ENCODE results near the gene FCER1G.

The FCER1G gene

GRCh38 chr1:161175771-161176453 is 39.2 kb upstream of the FCER1G start:
- H3K9me3 ChIP-seq (ENCODE audit: control insufficient read depth, insufficient read depth, low read length): no peaks in the 10 kb centered on the region
- WGBS (ENCODE audit: insufficient coverage, insufficient read length): no CpG with 5 or more reads among the region's 10 CpGs
- no peaks in the 10 kb centered on the region for H3K27me3 ChIP-seq (ENCODE audit: control insufficient read depth, insufficient read depth, low read length)
- no peak for DNase-seq (ENCODE audit: low read depth, low spot score)
- H3K27ac ChIP-seq (ENCODE audit: low read length): no peak overlapping the region
- H3K4me3 ChIP-seq (ENCODE audit: low read length): no peak overlapping the region
- peaks cover 1% of the 10 kb centered on the region; the same call in 1 of the 2 replicates for H3K4me1 ChIP-seq (ENCODE audit: control insufficient read depth, insufficient read depth, low read length)
- peaks cover 13% of the 10 kb centered on the region for H3K36me3 ChIP-seq (ENCODE audit: control insufficient read depth, insufficient read depth, low read length)

- H3K4me3 ChIP-seq (ENCODE audit: low read length): peak overlapping the region; percentile 79; the same call in 1 of the 2 replicates
- no peaks in the 10 kb centered on the region for H3K9me3 ChIP-seq (ENCODE audit: control insufficient read depth, insufficient read depth, low read length)
- WGBS (ENCODE audit: insufficient coverage, insufficient read length): no CpG with 5 or more reads among the region's 17 CpGs
- H3K36me3 ChIP-seq (ENCODE audit: control insufficient read depth, insufficient read depth, low read length): peaks cover 9% of the 10 kb centered on the region
- no peaks in the 10 kb centered on the region for H3K27me3 ChIP-seq (ENCODE audit: control insufficient read depth, insufficient read depth, low read length)
- no peak overlapping the region for H3K27ac ChIP-seq (ENCODE audit: low read length)
- no peak for DNase-seq (ENCODE audit: low read depth, low spot score)
- H3K4me1 ChIP-seq (ENCODE audit: control insufficient read depth, insufficient read depth, low read length): peaks cover 1% of the 10 kb centered on the region; the same call in 1 of the 2 replicates
Measured at GRCh38 chr1:161176468-161177111, 38.5 kb upstream of the FCER1G start.

GRCh38 chr1:161177112-161177935 is 37.8 kb upstream of the FCER1G start, which contains the start of gene B4GALT3:
Gene B4GALT3 (minus strand): TSS chr1:161177507. CDS start chr1:161176060, 1,447 bp downstream.
- no peak for DNase-seq (ENCODE audit: low read depth, low spot score)
- peaks cover 1% of the 10 kb centered on the region; the same call in 1 of the 2 replicates for H3K4me1 ChIP-seq (ENCODE audit: control insufficient read depth, insufficient read depth, low read length)
- WGBS (ENCODE audit: insufficient coverage, insufficient read length): no CpG with 5 or more reads among the region's 50 CpGs

GRCh38 chr1:161177936-161178244 is 37.2 kb upstream of the FCER1G start:
- Histone ChIP-seq H3K27me3 (ENCODE audit: control insufficient read depth, insufficient read depth, low read length) (no peaks in the 10 kb centered on the region), H3K9me3 (ENCODE audit: control insufficient read depth, insufficient read depth, low read length) (no peaks in the 10 kb centered on the region), H3K4me1 (ENCODE audit: control insufficient read depth, insufficient read depth, low read length) (peaks cover 1% of the 10 kb centered on the region; the same call in 1 of the 2 replicates), H3K27ac (ENCODE audit: low read length) (no peak overlapping the region), H3K36me3 (ENCODE audit: control insufficient read depth, insufficient read depth, low read length) (peaks cover 7% of the 10 kb centered on the region; the same call in 1 of the 2 replicates), H3K4me3 (ENCODE audit: low read length) (peak overlapping the region; percentile 79; the same call in 1 of the 2 replicates)
- no CpG with 5 or more reads among the region's 9 CpGs for WGBS (ENCODE audit: insufficient coverage, insufficient read length)
- no peak for DNase-seq (ENCODE audit: low read depth, low spot score)

More at GRCh38 chr1:161177112-161177935, 37.8 kb upstream of the FCER1G start, which contains the start of gene B4GALT3:
- Histone ChIP-seq H3K27me3 (ENCODE audit: control insufficient read depth, insufficient read depth, low read length) (no peaks in the 10 kb centered on the region), H3K36me3 (ENCODE audit: control insufficient read depth, insufficient read depth, low read length) (peaks cover 7% of the 10 kb centered on the region; the same call in 1 of the 2 replicates), H3K4me3 (ENCODE audit: low read length) (peak within 1 kb of the TSS; percentile 79), H3K9me3 (ENCODE audit: control insufficient read depth, insufficient read depth, low read length) (no peaks in the 10 kb centered on the region), H3K27ac (ENCODE audit: low read length) (no peak within 1 kb of the TSS)

- no peak overlapping the region for H3K27ac ChIP-seq (ENCODE audit: low read length)
- no peaks in the 10 kb centered on the region for H3K27me3 ChIP-seq (ENCODE audit: control insufficient read depth, insufficient read depth, low read length)
- WGBS (ENCODE audit: insufficient coverage, insufficient read length): no CpG with 5 or more reads among the region's 3 CpGs
- H3K4me3 ChIP-seq (ENCODE audit: low read length): no peak overlapping the region
- H3K36me3 ChIP-seq (ENCODE audit: control insufficient read depth, insufficient read depth, low read length): no peaks in the 10 kb centered on the region
- DNase-seq (ENCODE audit: low read depth, low spot score): no peak
- H3K9me3 ChIP-seq (ENCODE audit: control insufficient read depth, insufficient read depth, low read length): no peaks in the 10 kb centered on the region
- H3K4me1 ChIP-seq (ENCODE audit: control insufficient read depth, insufficient read depth, low read length): peaks cover 1% of the 10 kb centered on the region; the same call in 1 of the 2 replicates
Measured at GRCh38 chr1:161179698-161180097, 35.4 kb upstream of the FCER1G start.

- no peak for DNase-seq (ENCODE audit: low read depth, low spot score)
- no peak overlapping the region for H3K4me3 ChIP-seq (ENCODE audit: low read length)
- no CpG with 5 or more reads among the region's 1 CpG for WGBS (ENCODE audit: insufficient coverage, insufficient read length)
Measured at GRCh38 chr1:161180639-161181038, 34.5 kb upstream of the FCER1G start.

GRCh38 chr1:161182214-161182613 is 32.9 kb upstream of the FCER1G start:
- Histone ChIP-seq H3K36me3 (ENCODE audit: control insufficient read depth, insufficient read depth, low read length) (no peaks in the 10 kb centered on the region), H3K27ac (ENCODE audit: low read length) (no peak overlapping the region), H3K9me3 (ENCODE audit: control insufficient read depth, insufficient read depth, low read length) (no peaks in the 10 kb centered on the region), H3K27me3 (ENCODE audit: control insufficient read depth, insufficient read depth, low read length) (no peaks in the 10 kb centered on the region), H3K4me1 (ENCODE audit: control insufficient read depth, insufficient read depth, low read length) (no peaks in the 10 kb centered on the region), H3K4me3 (ENCODE audit: low read length) (no peak overlapping the region)
- DNase-seq (ENCODE audit: low read depth, low spot score): no peak
- WGBS (ENCODE audit: insufficient coverage, insufficient read length): no CpG with 5 or more reads among the region's 1 CpG

More at GRCh38 chr1:161180639-161181038, 34.5 kb upstream of the FCER1G start:
- H3K27ac ChIP-seq (ENCODE audit: low read length): no peak overlapping the region
- no peaks in the 10 kb centered on the region for H3K9me3 ChIP-seq (ENCODE audit: control insufficient read depth, insufficient read depth, low read length)
- H3K27me3 ChIP-seq (ENCODE audit: control insufficient read depth, insufficient read depth, low read length): no peaks in the 10 kb centered on the region
- H3K4me1 ChIP-seq (ENCODE audit: control insufficient read depth, insufficient read depth, low read length): peaks cover 1% of the 10 kb centered on the region; the same call in 1 of the 2 replicates
- H3K36me3 ChIP-seq (ENCODE audit: control insufficient read depth, insufficient read depth, low read length): no peaks in the 10 kb centered on the region

- Histone ChIP-seq H3K4me1 (ENCODE audit: control insufficient read depth, insufficient read depth, low read length) (no peaks in the 10 kb centered on the region), H3K36me3 (ENCODE audit: control insufficient read depth, insufficient read depth, low read length) (no peaks in the 10 kb centered on the region), H3K4me3 (ENCODE audit: low read length) (no peak overlapping the region), H3K27ac (ENCODE audit: low read length) (no peak overlapping the region), H3K9me3 (ENCODE audit: control insufficient read depth, insufficient read depth, low read length) (no peaks in the 10 kb centered on the region), H3K27me3 (ENCODE audit: control insufficient read depth, insufficient read depth, low read length) (no peaks in the 10 kb centered on the region)
- WGBS (ENCODE audit: insufficient coverage, insufficient read length): no CpG with 5 or more reads among the region's 3 CpGs
- no peak for DNase-seq (ENCODE audit: low read depth, low spot score)
Measured at GRCh38 chr1:161185282-161185682, 29.8 kb upstream of the FCER1G start.

- no peaks in the 10 kb centered on the region for H3K27me3 ChIP-seq (ENCODE audit: control insufficient read depth, insufficient read depth, low read length)
- H3K4me3 ChIP-seq (ENCODE audit: low read length): no peak overlapping the region
- no peak for DNase-seq (ENCODE audit: low read depth, low spot score)
- no peaks in the 10 kb centered on the region for H3K4me1 ChIP-seq (ENCODE audit: control insufficient read depth, insufficient read depth, low read length)
- H3K9me3 ChIP-seq (ENCODE audit: control insufficient read depth, insufficient read depth, low read length): no peaks in the 10 kb centered on the region
- WGBS (ENCODE audit: insufficient coverage, insufficient read length): no CpG with 5 or more reads among the region's 2 CpGs
- peaks cover under 1% of the 10 kb centered on the region; the same call in 1 of the 2 replicates for H3K36me3 ChIP-seq (ENCODE audit: control insufficient read depth, insufficient read depth, low read length)
- no peak overlapping the region for H3K27ac ChIP-seq (ENCODE audit: low read length)
Measured at GRCh38 chr1:161185732-161186311, 29.3 kb upstream of the FCER1G start.

GRCh38 chr1:161187311-161187710 is 27.8 kb upstream of the FCER1G start:
- Histone ChIP-seq H3K27ac (ENCODE audit: low read length) (no peak overlapping the region), H3K9me3 (ENCODE audit: control insufficient read depth, insufficient read depth, low read length) (no peaks in the 10 kb centered on the region), H3K4me3 (ENCODE audit: low read length) (no peak overlapping the region), H3K36me3 (ENCODE audit: control insufficient read depth, insufficient read depth, low read length) (peaks cover 14% of the 10 kb centered on the region; the same call in 1 of the 2 replicates), H3K27me3 (ENCODE audit: control insufficient read depth, insufficient read depth, low read length) (no peaks in the 10 kb centered on the region), H3K4me1 (ENCODE audit: control insufficient read depth, insufficient read depth, low read length) (no peaks in the 10 kb centered on the region)
- no CpG with 5 or more reads among the region's 3 CpGs for WGBS (ENCODE audit: insufficient coverage, insufficient read length)
- no peak for DNase-seq (ENCODE audit: low read depth, low spot score)

Measured in iPS DF 6.9 (cell line).